RWPE1 (cell line): Measurements from ENCODE around the gene AP4E1.

Source experiments
- CTCF ChIA-PET: fragments of 350-600 bp; sonication (Branson Sonifier 250); formaldehyde crosslinking; extraction: SDS; loops from one replicate; lab custom pipeline; 2021; lab: Yijun Ruan, JAX
- POLR2A ChIA-PET: fragments of 400-600 bp; formaldehyde crosslinking; extraction: SDS; loops from one replicate; lab custom pipeline; 2020; ENCODE audit warnings: antibody characterized with exemption; ENCODE audit not compliant: low non-redundant PET; lab: Yijun Ruan, JAX
- DNase-seq: peaks from one replicate; pipeline ENCODE4 v3.0.0; 2012; ENCODE audit warnings: low spot score
- H3K27ac ChIP-seq: fragments of 450-650 bp; 2 replicates; pipeline ENCODE4 v1.5.1; 2017
- CTCF ChIP-seq: fragments of 450-650 bp; conservative IDR thresholded peaks from 2 replicates; pipeline ENCODE4 v1.5.1; 2017; ENCODE audit warnings: low read depth, mild to moderate bottlenecking

AP4E1 gene

DNA sequence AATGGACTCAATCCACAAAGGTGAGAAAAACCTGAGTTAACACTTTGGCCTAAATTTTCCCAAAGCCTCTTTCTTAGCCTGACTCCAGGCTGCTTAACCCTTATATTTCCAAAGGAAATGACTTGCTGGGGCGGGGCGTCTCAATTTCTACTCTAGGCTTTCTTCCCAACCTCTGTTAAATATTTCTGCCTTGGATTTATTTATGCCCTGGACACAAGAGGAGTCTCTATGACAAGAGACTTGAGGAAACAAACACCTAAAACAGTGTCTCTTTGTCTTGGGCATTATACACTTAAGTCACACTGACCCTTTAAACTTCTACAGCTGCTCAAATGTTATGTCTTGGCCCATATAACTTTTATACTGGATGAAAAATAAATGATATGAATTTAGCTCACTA, 28.3 kb upstream of the AP4E1 start:
- ChIA-PET CTCF (interaction anchor here (0.5 kb wide), 1 partner anchor 104 kb away, joined by 4 read pairs; no protein-coding TSS in a partner anchor), POLR2A (no interaction called here)
- DNase-seq, result no peak
- peak overlapping the region; percentile 45; the same call in 1 of the 2 replicates for H3K27ac ChIP-seq
- no peak for TF ChIP-seq CTCF

- CTCF ChIA-PET, result interaction anchor here (0.5 to 1.0 kb wide), 2 partner anchors 104 to 258 kb away, joined by 4 read pairs; no protein-coding TSS in a partner anchor
- no peak for TF ChIP-seq CTCF
- no peak overlapping the region for H3K27ac ChIP-seq
- no peak for DNase-seq
- POLR2A ChIA-PET, result no interaction called here
Observed at GRCh38 chr15:50880651-50881114, 27.8 kb upstream of the AP4E1 start.

DNA sequence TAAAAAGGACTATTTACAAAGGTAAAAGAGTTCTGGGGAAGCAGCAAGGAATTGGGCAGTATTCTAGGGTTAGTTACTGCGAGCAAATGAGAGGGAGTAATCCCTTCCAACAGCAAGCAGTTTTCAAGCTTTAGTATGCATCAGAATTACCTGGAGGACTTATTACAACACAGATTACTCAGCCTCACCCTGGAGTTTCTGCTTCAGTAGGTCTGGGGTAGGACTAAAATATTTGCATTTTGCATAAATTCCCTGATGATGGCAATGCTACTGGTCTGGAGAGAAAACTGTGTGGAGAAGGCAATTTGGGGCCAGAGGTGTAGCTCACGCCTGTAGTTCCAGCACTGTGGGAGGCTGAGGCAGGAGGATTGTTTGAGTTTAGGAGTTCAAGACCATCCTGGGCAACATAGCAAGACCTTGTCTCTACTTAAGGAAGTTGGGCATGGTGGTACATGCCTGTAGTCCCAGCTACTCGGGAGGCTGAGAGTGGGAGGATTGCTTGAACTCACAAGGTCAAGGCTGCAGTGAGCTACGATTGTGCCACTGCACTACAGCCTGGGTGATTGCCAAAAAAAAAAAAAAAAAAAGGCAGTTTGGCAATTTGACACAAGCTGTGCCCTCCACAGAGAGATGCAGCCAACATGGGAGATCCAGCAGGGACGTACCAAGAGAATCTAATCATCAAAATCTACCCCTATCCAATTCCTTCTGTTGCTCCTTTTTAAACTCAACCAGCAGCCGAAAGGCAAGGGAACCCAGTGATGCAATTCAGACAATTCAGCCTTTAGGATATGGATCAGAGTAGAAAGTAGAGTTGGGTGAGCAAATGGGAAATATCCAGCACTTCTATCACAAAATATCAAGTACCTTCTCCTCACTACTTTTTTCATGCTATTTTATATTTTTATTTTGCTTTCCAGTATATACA, 27.1 kb upstream of the AP4E1 start:
- ChIA-PET CTCF (interaction anchor here (1.0 kb wide), 1 partner anchor 259 kb away, joined by 4 read pairs; no protein-coding TSS in a partner anchor), POLR2A (interaction anchor here (0.6 kb wide), 1 partner anchor 15 kb away, joined by 4 read pairs; no protein-coding TSS in a partner anchor)
- H3K27ac ChIP-seq, result peak overlapping the region; percentile 65
- no peak for TF ChIP-seq CTCF
- DNase-seq, result no peak

DNA sequence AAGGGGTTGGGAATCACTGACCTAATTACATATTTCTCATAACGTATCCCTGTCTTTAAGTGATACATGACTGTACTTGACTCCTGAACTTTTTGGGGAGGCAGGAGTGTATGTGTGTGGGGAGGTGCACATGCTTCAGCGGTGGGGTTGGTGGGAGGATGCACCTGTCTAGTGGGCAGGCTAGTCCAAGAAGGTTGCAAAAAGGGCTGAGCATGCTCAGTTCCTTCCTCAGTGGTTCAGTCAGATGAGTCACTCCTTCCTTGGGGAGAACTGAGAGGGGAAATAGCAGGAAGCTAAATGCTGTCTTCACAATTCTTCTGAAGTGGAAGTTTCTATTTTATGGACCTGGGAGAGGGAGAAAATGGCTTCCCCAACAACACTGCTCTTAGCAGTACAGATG, 24.6 kb upstream of the AP4E1 start:
- ChIA-PET POLR2A (no interaction called here), CTCF (interaction anchor here (0.6 kb wide), 1 partner anchor 887 kb away, joined by 3 read pairs; no protein-coding TSS in a partner anchor)
- peak overlapping the region; percentile 65 for H3K27ac ChIP-seq
- TF ChIP-seq CTCF, result no peak
- DNase-seq, result peak; percentile 29

GRCh38 chr15:50884540-50884939, 23.9 kb upstream of the AP4E1 start:
- CTCF ChIA-PET, result interaction anchor here (0.6 to 1.0 kb wide), 2 partner anchors 8 to 22 kb away, joined by 3 to 4 read pairs; no protein-coding TSS in a partner anchor
- H3K27ac ChIP-seq, result peak overlapping the region; percentile 97; the same call in 1 of the 2 replicates
- no peak for TF ChIP-seq CTCF
- peak; percentile 67 for DNase-seq
- POLR2A ChIA-PET, result no interaction called here

GRCh38 chr15:50886139-50886467, 22.4 kb upstream of the AP4E1 start:
- ChIA-PET CTCF (interaction anchor here (0.7 to 1.8 kb wide), 6 partner anchors 9 to 507 kb away, joined by 3 to 4 read pairs (median 4); no protein-coding TSS in a partner anchor), POLR2A (no interaction called here)
- DNase-seq, result no peak
- peak overlapping the region; percentile 97 for H3K27ac ChIP-seq
- TF ChIP-seq CTCF, result peak; percentile 38
